H54 (cell line): ENCODE results near the gene RNF183.
A peak's percentile ranks its signal among the peaks of the same experiment; 100 is the strongest.
"Not testable (repeated sequence)": the region's sequence is repeated elsewhere in the genome, so short reads cannot be mapped to it uniquely, and the experiment has no call there.

Source experiments
- DNase-seq: peaks from one replicate; pipeline ENCODE4 v3.0.0; 2011; ENCODE audit warnings: low spot score, mixed read lengths; ENCODE audit not compliant: insufficient read length
- FAIRE-seq: peaks from 3 replicates; lab custom pipeline; 2011; peaks lifted over from hg19 to GRCh38; lab: Jason Lieb, UNC
- POLR2A ChIP-seq: IDR thresholded peaks from 2 replicates; pipeline ENCODE4 v1.6.1; 2011; ENCODE audit warnings: low read depth, mild to moderate bottlenecking, low read length

Gene RNF183

DNA sequence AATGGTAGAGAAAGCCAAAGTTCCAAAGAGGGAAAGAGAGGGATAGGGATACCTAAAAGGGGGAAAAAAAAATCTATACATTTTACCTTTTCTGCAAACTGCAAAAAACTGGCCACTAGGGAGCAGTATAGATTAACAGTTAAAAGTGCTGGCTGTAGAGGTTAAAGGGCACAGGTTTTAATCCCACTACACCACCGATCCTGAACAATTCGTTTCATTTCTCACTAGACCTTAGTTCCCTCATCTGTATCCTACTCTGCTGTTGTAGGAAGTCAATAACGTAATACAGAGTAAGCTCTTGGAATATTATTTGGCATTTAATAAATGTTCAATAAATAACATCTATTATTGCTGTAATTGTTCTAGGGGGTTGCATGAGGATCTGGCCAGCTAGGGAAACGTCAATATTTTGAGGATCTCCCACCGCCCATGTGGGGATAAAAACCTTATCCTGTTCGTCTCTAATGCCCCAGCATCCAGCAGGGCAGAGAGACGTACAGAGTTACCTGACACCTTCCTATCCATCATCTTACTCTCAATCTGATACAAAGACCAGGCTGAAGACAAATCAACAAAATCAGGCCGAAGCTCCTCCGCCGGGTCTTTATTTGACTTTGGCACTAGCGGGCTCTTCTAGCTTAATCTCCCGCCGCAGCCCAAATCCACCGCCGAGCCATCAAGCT, 28.6 kb downstream of the RNF183 start:
- DNase-seq (peak; percentile 29), FAIRE-seq (peak; percentile 94)
- no peak for TF ChIP-seq POLR2A

DNA sequence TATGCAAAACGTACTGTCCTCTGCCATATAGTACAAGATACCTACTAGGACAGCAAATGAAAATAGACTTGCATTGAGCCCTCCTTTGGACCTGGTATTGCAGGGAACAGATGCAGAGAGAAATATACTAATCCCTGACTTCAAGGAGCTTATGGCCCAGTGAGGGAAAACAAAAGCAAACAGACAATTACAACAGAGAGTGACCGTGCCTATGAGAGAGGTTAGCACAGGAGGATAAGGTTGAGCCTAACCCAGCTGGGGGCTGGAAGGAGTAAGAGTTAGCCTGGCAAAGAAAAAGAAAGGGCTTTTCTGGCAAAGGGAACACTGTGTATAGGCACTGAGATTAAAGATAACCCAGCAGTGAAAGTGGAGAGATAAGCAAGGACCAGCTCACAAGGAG, 33.3 kb downstream of the RNF183 start:
- FAIRE-seq (no peak), DNase-seq (no peak)
- no peak for TF ChIP-seq POLR2A

DNA sequence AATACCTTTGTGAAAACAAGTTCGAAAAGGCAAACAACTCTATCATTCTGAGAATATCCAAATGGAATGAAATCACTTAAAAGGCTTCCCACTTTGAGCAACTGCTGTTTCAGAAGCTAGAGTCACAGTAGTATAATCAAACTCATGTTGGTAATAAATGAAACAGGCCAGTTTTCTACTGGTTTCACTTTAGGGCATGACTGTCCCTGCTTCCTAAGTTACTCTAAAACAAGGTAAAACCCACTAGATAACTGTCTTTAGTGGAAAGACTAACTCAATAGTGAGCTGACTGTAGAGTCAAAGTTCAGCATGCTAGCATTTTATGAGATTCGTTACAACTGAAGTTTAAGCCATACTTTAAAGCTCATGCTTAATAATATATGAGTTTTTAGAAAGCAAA, 33.8 kb downstream of the RNF183 start:
- no peak for TF ChIP-seq POLR2A
- DNase-seq (no peak), FAIRE-seq (no peak)

DNA sequence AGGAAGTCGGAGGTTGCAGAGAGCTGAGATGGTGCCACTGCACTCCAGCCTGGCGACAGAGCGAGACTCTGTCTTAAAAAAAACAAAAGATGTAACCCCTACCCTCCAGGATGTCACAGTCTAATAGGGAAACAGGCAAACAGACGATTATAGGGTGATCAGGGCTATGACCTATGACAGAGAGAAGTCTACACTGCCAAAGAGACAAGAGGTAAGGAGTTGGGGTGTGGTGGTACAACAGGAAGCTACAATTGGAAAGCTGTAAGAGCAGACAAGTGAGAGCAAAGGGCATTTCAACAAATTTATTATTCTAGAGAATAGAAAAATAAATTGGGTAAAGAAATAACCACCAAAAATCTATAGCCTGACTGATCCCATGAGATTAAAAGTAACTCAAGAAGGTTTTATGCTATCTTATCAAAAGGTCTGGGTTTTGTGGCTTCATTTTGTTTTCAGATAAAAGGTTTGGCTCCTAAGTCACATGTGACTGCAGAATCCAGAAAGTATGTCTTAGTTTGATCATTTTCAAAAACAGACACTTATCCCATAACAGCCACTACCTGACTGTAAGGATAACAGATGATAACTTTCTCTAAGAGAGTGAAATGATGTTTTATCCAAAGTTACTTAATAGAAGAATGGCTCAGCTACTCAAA, 35.1 kb downstream of the RNF183 start:
- TF ChIP-seq POLR2A, result no peak
- FAIRE-seq (no peak), DNase-seq (no peak)

DNA sequence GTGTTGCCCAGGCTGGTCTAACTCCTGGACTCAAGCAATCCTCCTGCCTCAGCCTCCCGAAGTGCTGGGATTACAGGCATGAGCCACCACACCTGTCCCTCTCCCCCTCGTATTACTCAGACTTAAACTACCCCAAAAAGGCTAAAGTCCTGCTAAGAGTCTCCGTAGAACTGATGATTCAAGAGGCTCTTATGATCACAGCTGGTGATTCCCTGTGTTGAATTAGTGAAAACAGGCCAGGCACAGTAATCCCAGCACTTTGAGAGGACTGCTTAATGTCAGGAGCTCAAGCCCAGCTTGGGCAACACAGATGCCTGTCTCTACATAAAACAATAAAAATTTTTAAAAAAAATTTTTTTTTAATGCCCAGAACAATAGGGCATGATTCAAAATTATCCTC, 37.0 kb downstream of the RNF183 start:
- no peak for DNase-seq
- no peak for FAIRE-seq

DNA sequence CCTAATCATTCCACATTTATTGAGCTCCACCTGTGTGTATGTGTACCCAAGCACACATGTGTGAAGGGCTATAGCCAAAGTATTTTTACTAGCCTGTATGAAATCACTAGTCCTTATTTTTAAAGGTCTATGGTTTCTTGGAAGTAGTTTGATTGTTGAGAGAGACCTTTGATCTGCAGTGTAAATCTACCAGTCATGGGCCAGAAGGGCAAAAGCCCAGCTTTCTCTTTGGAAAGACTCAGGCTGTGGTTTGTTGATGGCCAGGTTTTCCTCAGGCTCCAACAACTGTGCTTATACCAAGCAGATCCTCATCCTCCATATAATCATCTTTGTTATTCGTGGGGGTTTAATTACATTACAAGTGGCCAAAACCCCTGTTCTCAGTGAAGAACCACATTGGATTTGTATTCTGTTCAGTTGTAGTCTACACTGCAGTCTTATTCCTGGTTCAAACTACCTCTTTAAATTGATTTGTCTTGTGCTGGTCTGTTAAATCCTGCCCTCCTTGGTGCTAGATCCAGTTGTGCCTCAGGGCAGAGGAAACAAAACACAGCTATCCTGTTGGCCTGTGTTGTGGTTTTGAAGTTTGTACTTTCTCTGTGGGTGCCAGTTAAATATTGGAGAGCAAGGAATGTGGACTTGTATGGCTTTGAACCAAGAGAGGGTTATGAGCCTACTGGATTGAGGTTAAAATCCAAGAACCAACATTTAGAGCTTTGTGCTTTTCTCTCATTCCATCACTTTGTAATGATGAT, 41.1 kb downstream of the RNF183 start:
- peak; percentile 87 for FAIRE-seq
- no peak for DNase-seq
- TF ChIP-seq POLR2A, result no peak

More for the DNA sequence above, 37.0 kb downstream of the RNF183 start:
- no peak for TF ChIP-seq POLR2A

DNA sequence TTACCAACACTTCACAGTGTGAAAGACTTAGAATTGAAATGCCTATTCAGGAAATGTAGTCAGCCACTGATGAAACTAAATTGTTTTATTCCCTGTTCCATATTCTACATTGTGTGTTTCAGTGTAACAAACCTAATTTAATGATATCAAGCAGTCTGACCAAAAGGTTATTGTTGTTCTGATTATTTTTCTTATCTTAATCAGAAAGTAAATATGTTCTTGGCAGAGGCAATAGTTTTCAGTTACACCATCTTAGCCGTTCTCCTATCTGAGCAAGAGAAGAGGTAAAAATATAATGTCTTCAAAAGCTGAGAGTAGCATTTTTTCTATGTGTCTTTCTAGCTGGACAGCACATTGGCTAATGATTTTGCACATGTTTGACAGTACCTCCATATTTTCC, 44.9 kb downstream of the RNF183 start:
- no peak for TF ChIP-seq POLR2A
- FAIRE-seq (no peak), DNase-seq (no peak)

DNA sequence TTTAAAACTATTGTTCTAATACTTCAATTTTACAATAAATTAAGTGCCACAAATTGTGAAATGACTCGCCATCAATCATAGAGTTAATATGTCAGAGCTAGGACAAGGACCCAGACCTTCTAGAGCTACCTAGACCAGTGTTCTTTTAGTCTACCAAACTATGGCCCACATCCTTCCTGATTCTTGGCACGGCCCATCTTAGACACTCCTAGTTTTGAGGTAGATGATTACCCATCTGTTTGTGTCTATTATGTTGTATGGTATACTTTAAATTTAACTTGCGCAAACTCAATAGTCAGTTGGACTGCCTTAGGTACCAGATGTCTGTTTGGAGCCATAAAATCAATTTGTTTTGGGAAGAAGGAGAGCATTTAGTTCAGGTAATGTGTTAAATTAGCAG, 45.3 kb downstream of the RNF183 start:
- no peak for TF ChIP-seq POLR2A
- no peak for FAIRE-seq
- DNase-seq, result no peak

DNA sequence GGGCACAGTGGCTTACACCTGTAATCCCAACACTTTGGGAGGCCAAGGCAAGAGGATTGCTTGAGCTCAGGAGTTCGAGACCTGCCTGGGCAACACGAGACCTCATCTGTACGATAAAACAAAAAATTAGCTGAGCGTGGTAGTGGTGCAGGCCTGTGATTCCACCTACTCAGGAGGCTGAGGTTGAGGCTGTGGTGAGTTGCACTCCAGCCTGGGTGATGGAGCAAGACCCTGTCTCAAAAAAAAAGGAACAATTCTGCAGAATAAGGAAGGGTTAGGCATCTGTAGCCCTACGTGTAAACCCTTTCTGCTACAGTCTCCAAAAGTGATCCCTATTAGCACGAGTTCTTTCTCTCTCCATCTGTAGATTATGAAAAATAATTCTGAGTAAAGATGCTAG, 47.7 kb downstream of the RNF183 start:
- no peak for FAIRE-seq
- no peak for DNase-seq
- no peak for TF ChIP-seq POLR2A

DNA sequence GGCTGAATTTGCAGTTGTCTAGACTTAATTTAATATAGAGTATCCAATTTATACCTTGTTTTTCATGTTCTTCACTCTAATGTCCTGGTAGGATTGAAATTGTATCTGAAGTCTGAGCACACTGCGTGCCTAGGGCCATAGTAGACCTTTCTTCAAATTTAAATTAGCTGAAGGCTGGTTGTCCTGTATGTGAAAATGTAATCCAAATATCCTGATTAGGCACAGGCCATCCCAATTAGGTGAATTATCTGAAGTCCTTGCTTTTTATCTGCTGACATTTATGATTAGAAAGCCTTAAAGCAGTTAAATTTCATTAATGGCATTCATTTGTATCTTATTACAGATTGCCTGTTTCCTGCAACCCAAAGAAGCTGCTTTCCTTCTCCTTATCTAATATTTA, 48.2 kb downstream of the RNF183 start:
- no peak for FAIRE-seq
- no peak for TF ChIP-seq POLR2A

DNA sequence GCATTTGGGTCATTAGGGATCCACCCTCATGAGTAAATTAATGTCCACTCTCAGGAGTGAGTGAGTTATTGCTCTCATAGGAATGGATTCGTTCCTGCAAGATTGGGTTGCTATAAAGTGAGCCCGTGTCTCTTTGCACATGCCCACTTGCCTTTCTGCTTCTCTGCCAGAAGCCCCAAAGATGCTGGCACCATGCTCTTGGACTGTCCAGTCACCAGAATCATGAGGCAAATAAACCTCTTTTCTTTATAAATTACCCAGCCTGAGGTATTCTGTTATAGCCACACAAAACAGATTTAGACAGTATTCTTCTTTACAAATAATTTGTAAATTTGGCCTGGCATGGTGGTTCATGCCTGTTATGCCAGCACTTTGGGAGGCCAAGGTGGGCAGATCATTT, 52.4 kb downstream of the RNF183 start:
- FAIRE-seq, result no peak
- no peak for TF ChIP-seq POLR2A
- no peak for DNase-seq

More for the DNA sequence above, 48.2 kb downstream of the RNF183 start:
- DNase-seq, result no peak

DNA sequence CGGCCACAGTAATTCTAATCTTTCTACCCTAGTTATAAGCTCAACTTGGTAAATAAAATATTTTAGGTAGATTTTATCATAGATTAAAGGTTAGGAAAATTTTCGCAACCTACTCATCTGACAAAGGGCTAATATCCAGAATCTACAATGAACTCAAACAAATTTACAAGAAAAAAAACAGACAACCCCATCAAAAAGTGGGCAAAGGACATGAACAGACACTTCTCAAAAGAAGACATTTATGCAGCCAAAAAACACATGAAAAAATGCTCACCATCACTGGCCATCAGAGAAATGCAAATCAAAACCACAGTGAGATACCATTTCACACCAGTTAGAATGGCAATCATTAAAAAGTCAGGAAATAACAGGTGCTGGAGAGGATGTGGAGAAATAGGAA, 53.5 kb downstream of the RNF183 start:
- not testable (repeated sequence) for FAIRE-seq, DNase-seq

DNA sequence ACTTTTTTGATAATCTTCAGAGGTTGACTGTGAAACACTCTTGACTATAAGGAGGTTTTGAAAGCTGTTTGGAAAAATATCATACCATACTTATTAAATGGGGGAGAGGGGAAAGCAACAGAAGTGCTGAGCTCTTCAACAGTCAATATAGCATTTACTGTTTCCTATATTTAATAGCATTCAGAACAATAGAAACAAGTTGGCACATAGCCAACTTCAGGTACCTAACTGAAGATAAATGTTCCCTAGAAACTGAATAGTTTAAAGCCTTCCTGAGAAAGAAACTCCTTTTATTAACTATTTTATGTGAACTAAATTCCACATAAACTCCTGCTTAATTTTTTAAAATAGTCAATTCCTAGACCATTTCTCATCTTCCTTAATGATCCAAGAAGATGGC, 55.5 kb downstream of the RNF183 start:
- FAIRE-seq (no peak), DNase-seq (no peak)
- TF ChIP-seq POLR2A, result no peak
